OCI-LY1 (cell line): ENCODE measurements around the gene TTLL5.

Source experiments
- H2AFZ ChIP-seq: fragments of 200-600 bp; sonication (generic), shearing (Covaris generic); 2 replicates; pipeline ENCODE4 v1.6.0; 2014; ENCODE audit warnings: antibody characterized with exemption, mild to moderate bottlenecking, low read length
- H3F3A ChIP-seq: fragments of 200-600 bp; sonication (generic), shearing (Covaris generic); 2 replicates; pipeline ENCODE4 v1.6.0; 2014; ENCODE audit warnings: mild to moderate bottlenecking, antibody characterized with exemption, low read length, moderate library complexity; ENCODE audit not compliant: insufficient read depth
- H3K27ac ChIP-seq: fragments of 200-600 bp; sonication (generic); 2 replicates; pipeline ENCODE4 v1.5.1; 2014; ENCODE audit warnings: low read length, mixed run types, mild to moderate bottlenecking, low read depth; ENCODE audit not compliant: poor library complexity, severe bottlenecking
- H3K27me3 ChIP-seq: fragments of 200-600 bp; sonication (generic); 2 replicates; pipeline ENCODE4 v1.6.0; 2014; ENCODE audit warnings: antibody characterized with exemption, mild to moderate bottlenecking, low read length, moderate library complexity; ENCODE audit not compliant: insufficient read depth
- H3K36me3 ChIP-seq: fragments of 200-600 bp; sonication (generic); 2 replicates; pipeline ENCODE4 v1.6.1; 2014; ENCODE audit warnings: mild to moderate bottlenecking, antibody characterized with exemption, low read length, moderate library complexity, mixed read lengths; ENCODE audit not compliant: insufficient read depth
- H3K4me1 ChIP-seq: fragments of 200-600 bp; sonication (generic); 2 replicates; pipeline ENCODE4 v1.5.1; 2014; ENCODE audit warnings: mild to moderate bottlenecking, low read length, moderate library complexity; ENCODE audit not compliant: insufficient read depth, severe bottlenecking
- H3K4me2 ChIP-seq: fragments of 200-600 bp; sonication (generic), shearing (Covaris generic); 2 replicates; pipeline ENCODE4 v1.6.1; 2014; ENCODE audit warnings: low read length
- H3K4me3 ChIP-seq: fragments of 200-600 bp; sonication (generic); 2 replicates; pipeline ENCODE4 v1.5.1; 2014; ENCODE audit warnings: low read length, low read depth, mild to moderate bottlenecking, mixed read lengths; ENCODE audit not compliant: poor library complexity, severe bottlenecking
- H3K79me2 ChIP-seq: fragments of 200-600 bp; shearing (Covaris generic); 2 replicates; pipeline ENCODE4 v1.6.1; 2016; ENCODE audit warnings: mixed run types, low read length, mixed read lengths; ENCODE audit not compliant: insufficient read depth
- H3K9ac ChIP-seq: fragments of 200-600 bp; sonication (generic), shearing (Covaris generic); 2 replicates; pipeline ENCODE4 v1.6.1; 2014; ENCODE audit warnings: mild to moderate bottlenecking, low read length, mixed read lengths
- H3K9me2 ChIP-seq: fragments of 200-600 bp; sonication (generic), shearing (Covaris generic); 2 replicates; pipeline ENCODE4 v1.6.1; 2014; ENCODE audit warnings: low read depth, mild to moderate bottlenecking, low read length, mixed read lengths
- H3K9me3 ChIP-seq: fragments of 200-600 bp; shearing (Covaris generic); 2 replicates; pipeline ENCODE4 v1.6.1; 2014; ENCODE audit warnings: low read length, mixed read lengths
- H4K20me1 ChIP-seq: fragments of 200-600 bp; sonication (generic), shearing (Covaris generic); 2 replicates; pipeline ENCODE4 v1.6.0; 2016; ENCODE audit warnings: mild to moderate bottlenecking, low read length; ENCODE audit not compliant: insufficient read depth
- CTCF ChIP-seq: fragments of 200-600 bp; sonication (generic), shearing (Covaris generic); IDR thresholded peaks from 2 replicates; pipeline ENCODE4 v1.5.1; 2017; ENCODE audit warnings: mild to moderate bottlenecking, antibody characterized with exemption, low read length, moderate library complexity, mixed read lengths
- EZH2 ChIP-seq: fragments of 200-600 bp; sonication (generic), shearing (Covaris generic); IDR thresholded peaks from 2 replicates; pipeline ENCODE4 v1.8.0; 2017; ENCODE audit warnings: borderline replicate concordance, mixed run types, mild to moderate bottlenecking, antibody characterized with exemption, low read length, moderate library complexity, mixed read lengths

TTLL5 gene

GRCh38 chr14:75831952-75832351 lies 170.9 kb downstream of the TTLL5 start:
- Histone ChIP-seq H3K27ac (no peak overlapping the region), H3K9me3 (no peaks in the 10 kb centered on the region), H3K9ac (no peak overlapping the region), H3K4me1 (peaks cover 4% of the 10 kb centered on the region), H3K27me3 (no peaks in the 10 kb centered on the region), H3K36me3 (no peaks in the 10 kb centered on the region), H2AFZ (no peak overlapping the region), H4K20me1 (no peaks in the 10 kb centered on the region), H3K4me3 (no peak overlapping the region), H3F3A (no peaks in the 10 kb centered on the region), H3K79me2 (no peaks in the 10 kb centered on the region), H3K9me2 (no peaks in the 10 kb centered on the region), H3K4me2 (no peak overlapping the region)
- TF ChIP-seq EZH2 (no peak), CTCF (no peak)

- H3K27me3 ChIP-seq: no peaks in the 10 kb centered on the region
- TF ChIP-seq EZH2: no peak
- peaks cover 4% of the 10 kb centered on the region for H3K4me1 ChIP-seq
- no peaks in the 10 kb centered on the region for H3K9me3 ChIP-seq
- H3K4me2 ChIP-seq: no peak overlapping the region
- no peak overlapping the region for H3K4me3 ChIP-seq
- H4K20me1 ChIP-seq: no peaks in the 10 kb centered on the region
- no peaks in the 10 kb centered on the region for H3K36me3 ChIP-seq
- H3K9ac ChIP-seq: no peak overlapping the region
- H3K27ac ChIP-seq: no peak overlapping the region
- no peaks in the 10 kb centered on the region for H3F3A ChIP-seq
- H3K9me2 ChIP-seq: no peaks in the 10 kb centered on the region
- H2AFZ ChIP-seq: no peak overlapping the region
- H3K79me2 ChIP-seq: no peaks in the 10 kb centered on the region
These were observed 171.7 kb downstream of the TTLL5 start for GRCh38 chr14:75832621-75833297.

GRCh38 chr14:75833326-75834020 lies 172.4 kb downstream of the TTLL5 start:
- Histone ChIP-seq H3K9me3 (no peaks in the 10 kb centered on the region), H3F3A (no peaks in the 10 kb centered on the region), H3K79me2 (no peaks in the 10 kb centered on the region), H3K9ac (no peak overlapping the region), H3K9me2 (no peaks in the 10 kb centered on the region), H3K36me3 (no peaks in the 10 kb centered on the region), H3K27ac (no peak overlapping the region), H4K20me1 (no peaks in the 10 kb centered on the region), H3K4me2 (no peak overlapping the region), H3K4me3 (no peak overlapping the region), H3K27me3 (no peaks in the 10 kb centered on the region), H3K4me1 (peaks cover 4% of the 10 kb centered on the region), H2AFZ (no peak overlapping the region)
- no peak for TF ChIP-seq EZH2
- TF ChIP-seq CTCF: no peak
